HepG2 (cell line): ENCODE measurements around the gene SAMD10. TPM values are rescaled to one million over a fixed set of nuclear protein-coding genes. Genes with fewer than 3 reads are reported as not detected.
A peak's percentile ranks its signal among the peaks of the same experiment; 100 is the strongest.

Experiments used
- ATF3 ChIP-seq: sonication (generic); formaldehyde crosslinking; IDR thresholded peaks from 2 replicates; pipeline ENCODE4 v1.4.0; 2020; ENCODE audit warnings: missing genetic modification reagents
- BRCA1 ChIP-seq: sonication (generic); formaldehyde crosslinking; IDR thresholded peaks from 2 replicates; pipeline ENCODE4 v1.4.0; 2020; ENCODE audit warnings: missing genetic modification reagents
- BRD4 ChIP-seq: sonication (generic); formaldehyde crosslinking; IDR thresholded peaks from 2 replicates; pipeline ENCODE4 v1.4.0; 2020; ENCODE audit warnings: missing genetic modification reagents
- CEBPZ ChIP-seq: IDR thresholded peaks from 2 replicates; pipeline ENCODE4 v1.6.1; 2012; ENCODE audit warnings: low read length, improper control_type of control experiment
- ISL2 ChIP-seq: sonication (generic); formaldehyde crosslinking; IDR thresholded peaks from 2 replicates; pipeline ENCODE4 v1.5.0; 2020; ENCODE audit warnings: missing genetic modification reagents
- KLF6 ChIP-seq: IDR thresholded peaks from 2 replicates; pipeline ENCODE4 v1.8.0; 2016; ENCODE audit warnings: missing biosample characterization, missing genetic modification reagents
- LRRFIP1 ChIP-seq: sonication (generic); formaldehyde crosslinking; conservative IDR thresholded peaks from 2 replicates; pipeline ENCODE4 v1.4.0; 2020; ENCODE audit warnings: missing genetic modification reagents
- NFIB ChIP-seq: sonication (generic); formaldehyde crosslinking; IDR thresholded peaks from 2 replicates; pipeline ENCODE4 v1.9.0; 2021; ENCODE audit warnings: missing genetic modification reagents, mild to moderate bottlenecking, borderline replicate concordance
- NFYC ChIP-seq: IDR thresholded peaks from 2 replicates; pipeline ENCODE4 v1.6.1; 2016; ENCODE audit warnings: missing genetic modification reagents, missing compliant biosample characterization
- PHB2 ChIP-seq: fragments of 450-650 bp; IDR thresholded peaks from 2 replicates; pipeline ENCODE4 v1.6.1; 2018; ENCODE audit not compliant: partially characterized antibody
- REPIN1 ChIP-seq: sonication (generic); formaldehyde crosslinking; IDR thresholded peaks from 2 replicates; pipeline ENCODE4 v1.8.0; 2022; ENCODE audit warnings: missing genetic modification reagents, low read depth, mild to moderate bottlenecking, borderline replicate concordance
- SOX5 ChIP-seq: IDR thresholded peaks from 2 replicates; pipeline ENCODE4 v1.6.1; 2016; ENCODE audit warnings: borderline replicate concordance
- THAP11 ChIP-seq: IDR thresholded peaks from 2 replicates; pipeline ENCODE4 v1.6.1; 2016; ENCODE audit warnings: missing biosample characterization, missing genetic modification reagents
- YEATS4 ChIP-seq: sonication (generic); formaldehyde crosslinking; IDR thresholded peaks from 2 replicates; pipeline ENCODE4 v1.4.0; 2020; ENCODE audit warnings: missing genetic modification reagents, borderline replicate concordance
- ZBTB3 ChIP-seq: sonication (generic); formaldehyde crosslinking; IDR thresholded peaks from 2 replicates; pipeline ENCODE4 v1.4.0; 2020; ENCODE audit warnings: low read depth, mild to moderate bottlenecking, moderate library complexity, missing genetic modification reagents, borderline replicate concordance
- ZNF512B ChIP-seq: sonication (generic); formaldehyde crosslinking; IDR thresholded peaks from 2 replicates; pipeline ENCODE4 v1.5.1; 2020; ENCODE audit warnings: missing genetic modification reagents, mild to moderate bottlenecking, borderline replicate concordance
- ZNF549 ChIP-seq: sonication (generic); formaldehyde crosslinking; IDR thresholded peaks from 2 replicates; pipeline ENCODE4 v1.5.0; 2020; ENCODE audit warnings: missing genetic modification reagents
- ZNF639 ChIP-seq: conservative IDR thresholded peaks from 2 replicates; pipeline ENCODE4 v1.6.1; 2018; ENCODE audit warnings: missing genetic modification reagents
- ZNF652 ChIP-seq: IDR thresholded peaks from 2 replicates; pipeline ENCODE4 v1.6.1; 2016; ENCODE audit warnings: low read depth, borderline replicate concordance
- polyA plus RNA-seq, 8 experiments: library from polyadenylated mRNA; depleted of rRNA in 3 of 8; stranded (reverse) in 7 of 8; unstranded in 1 of 8; fragments of >200 nt; fragmentation: Illumina TruSeq in 4 of 8; extraction: Trizol in 4 of 8; gene quantifications; 2 replicates each; pipeline versions ENCODE4 v1.2.1 to v1.2.3, GENCODE V29; 2011 to 2016; ENCODE audit warnings: low read depth in 4 of 8, missing spikeins in 1 of 8, mixed read lengths in 1 of 8; ENCODE audit not compliant: insufficient read depth in 1 of 8
- total RNA-seq, 5 experiments: library from RNA; depleted of rRNA; stranded (reverse); fragments of >200 nt; fragmentation: Illumina TruSeq; extraction: Trizol; gene quantifications; 2 replicates each; pipeline ENCODE4 v1.2.3, GENCODE V29; 2016; ENCODE audit warnings: low read depth in 1 of 5

The SAMD10 gene
- total and polyA plus RNA-seq, 2 of the 13 experiments (the other 11 are each of a cell fraction or from before 2014, with no cell fraction given) = 6.1 to 11.0 TPM

GRCh38 chr20:63957004-63957689 lies 22.3 kb downstream of the SAMD10 start (continued):
- no peak for TF ChIP-seq PHB2
- peak; percentile 87; the same call in 1 of the 2 replicates for TF ChIP-seq KLF6 (CRISPR knock-in tag)
- no peak for TF ChIP-seq BRD4 (CRISPR knock-in tag)
- 0 out of 2 replicates have a peak, but pooled peaks have one; percentile 17 for TF ChIP-seq ZNF652 (CRISPR knock-in tag)
- TF ChIP-seq SOX5 = peak; percentile 53; the same call in 1 of the 2 replicates
- 0 out of 2 replicates have a peak, but pooled peaks have one; percentile 8 for TF ChIP-seq NFYC (CRISPR knock-in tag)
- TF ChIP-seq BRCA1 (CRISPR knock-in tag) = no peak; the same call in 1 of the 2 replicates
- TF ChIP-seq ZNF512B (CRISPR knock-in tag) = no peak
- TF ChIP-seq YEATS4 (CRISPR knock-in tag) = no peak
- TF ChIP-seq THAP11 (CRISPR knock-in tag) = peak; percentile 88
- TF ChIP-seq ZNF639 (CRISPR knock-in tag) = no peak; the same call in 1 of the 2 replicates
- TF ChIP-seq REPIN1 (CRISPR knock-in tag) = no peak; the same call in 1 of the 2 replicates
- TF ChIP-seq ISL2 (CRISPR knock-in tag) = peak; percentile 54
- TF ChIP-seq LRRFIP1 (CRISPR knock-in tag) = 0 out of 2 replicates have a peak, but pooled peaks have one; percentile 56
- no peak for TF ChIP-seq CEBPZ
- TF ChIP-seq ATF3 = peak; percentile 65; the same call in 1 of the 2 replicates
- no peak for TF ChIP-seq NFIB (CRISPR knock-in tag)
- peak; percentile 59; the same call in 1 of the 2 replicates for TF ChIP-seq ZBTB3 (CRISPR knock-in tag)
- TF ChIP-seq ZNF549 (CRISPR knock-in tag) = no peak
